DMS153 treated with DMSO at 0.1 percent for 48 hours (cell line): Measurements from ENCODE around the gene ZMYND8.
"Not testable (repeated sequence)": the region's sequence is repeated elsewhere in the genome, so short reads cannot be mapped to it uniquely, and the experiment has no call there.

Experiments used
- DNase-seq: peaks from one replicate; lab custom pipeline; 2025; ENCODE audit not compliant: unreplicated experiment; lab: John Stamatoyannopoulos, UW

ZMYND8 gene

GRCh38 chr20:47188540-47188939 lies 168.0 kb downstream of the ZMYND8 start:
- no peak for DNase-seq

GRCh38 chr20:47187450-47188195 lies 168.9 kb downstream of the ZMYND8 start:
- no peak for DNase-seq

- DNase-seq, result no peak
Observed at GRCh38 chr20:47183367-47183766, 173.1 kb downstream of the ZMYND8 start.

GRCh38 chr20:47181056-47181862 lies 175.2 kb downstream of the ZMYND8 start:
- DNase-seq, result peak; percentile 19

- no peak for DNase-seq
Observed at GRCh38 chr20:47179267-47179666, 177.2 kb downstream of the ZMYND8 start.

- DNase-seq, result no peak
Observed at GRCh38 chr20:47178851-47179250, 177.6 kb downstream of the ZMYND8 start.

- DNase-seq, result no peak
Observed at GRCh38 chr20:47178277-47178676, 178.2 kb downstream of the ZMYND8 start.

- not testable (repeated sequence) for DNase-seq
Observed at GRCh38 chr20:47176217-47176616, 180.3 kb downstream of the ZMYND8 start.

- no peak for DNase-seq
Observed at GRCh38 chr20:47175493-47175892, 181.0 kb downstream of the ZMYND8 start.

GRCh38 chr20:47174456-47175243 lies 181.8 kb downstream of the ZMYND8 start:
- no peak for DNase-seq

GRCh38 chr20:47173596-47174216 lies 182.8 kb downstream of the ZMYND8 start:
- DNase-seq, result no peak

- no peak for DNase-seq
Observed at GRCh38 chr20:47172579-47172978, 183.9 kb downstream of the ZMYND8 start.

GRCh38 chr20:47167846-47168245 lies 188.7 kb downstream of the ZMYND8 start:
- no peak for DNase-seq

GRCh38 chr20:47165376-47165865 lies 191.1 kb downstream of the ZMYND8 start:
- no peak for DNase-seq

GRCh38 chr20:47164140-47164539 lies 192.4 kb downstream of the ZMYND8 start:
- DNase-seq, result no peak

GRCh38 chr20:47161411-47161810 lies 195.1 kb downstream of the ZMYND8 start:
- no peak for DNase-seq

GRCh38 chr20:47160992-47161391 lies 195.5 kb downstream of the ZMYND8 start:
- no peak for DNase-seq

GRCh38 chr20:47160240-47160639 lies 196.3 kb downstream of the ZMYND8 start:
- no peak for DNase-seq
